Left cardiac atrium (tissue), 4 donors: Measurements from ENCODE around the gene ADAMTS10. TPM values are rescaled to one million over a fixed set of nuclear protein-coding genes. Genes with fewer than 3 reads are reported as not detected.
"Not testable (repeated sequence)": the region's sequence is repeated elsewhere in the genome, so short reads cannot be mapped to it uniquely, and the experiment has no call there.

Experiments
- ATAC-seq, 2 donors: fragments of 200-7000 bp; cut with Tn5 transposase; one replicate each; pipeline ENCODE4 v1.9.1; 2020; ENCODE audit warnings: mild to moderate bottlenecking in 2 of 2, moderate library complexity in 2 of 2
- DNase-seq: peaks from one replicate; pipeline ENCODE4 v3.0.0-alpha.2; 2020
- intact Hi-C, 2 donors: fragments of 100-400 bp; cut with DNase I; formaldehyde crosslinking; loops; one replicate each; pipeline versions ENCODE4 v1.14.1 to v1.15.1; 2022 to 2023
- total RNA-seq, 2 donors: library from RNA; stranded (reverse); fragmentation: NEBNext Ultra II Directional; extraction: Animal tissue kit (Norgen Biotek cat#: 25700); gene quantifications; one replicate each; pipeline ENCODE4 v1.2.1, GENCODE V29; 2021
- donor health status: DM: no; HTN: yes; CAD: no.
- donor health status: DM: no; HTN: yes; CAD: no; lungs with severe emphysema.
- donor health status: DM: yes; HTN: yes; CAD: no.
- donor health status: Dilated cardiomyopathy.

Gene ADAMTS10
- total RNA-seq, 2 donors from 2014 or later, result 10.8 to 12.4 TPM

GRCh38 chr19:8575467-8575997, 35.0 kb downstream of the ADAMTS10 start:
- DNase-seq (peak; percentile 41), ATAC-seq (peak in 1 of 2 donors; percentile 26)
- intact Hi-C loops, result loop anchor here in 1 of 2 donors (5.0 kb wide), 1 partner anchor 223 kb away; no protein-coding TSS in a partner anchor

GRCh38 chr19:8574619-8574922, 35.9 kb downstream of the ADAMTS10 start:
- intact Hi-C loops, ATAC-seq, DNase-seq: not testable (repeated sequence)

DNA sequence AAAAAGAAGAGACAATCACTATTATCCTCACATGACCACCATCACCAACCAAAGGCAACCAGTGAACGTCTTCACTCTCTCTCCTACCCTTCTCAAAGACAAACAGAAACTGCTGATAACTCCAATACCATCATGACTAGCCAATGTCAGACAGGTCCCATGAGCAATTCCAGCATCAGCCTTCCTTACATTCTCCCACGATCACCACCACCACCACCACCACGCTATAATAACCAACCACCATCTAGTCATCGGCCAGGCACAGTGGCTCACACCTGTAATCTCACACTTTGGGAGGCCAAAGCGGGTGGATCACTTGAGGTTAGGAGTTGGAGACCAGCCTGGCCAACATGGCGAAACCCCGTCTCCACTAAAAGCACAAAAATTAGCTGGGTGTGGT, 37.2 kb downstream of the ADAMTS10 start:
- DNase-seq (no peak), ATAC-seq (no peak)
- intact Hi-C loops, result no loop called here

DNA sequence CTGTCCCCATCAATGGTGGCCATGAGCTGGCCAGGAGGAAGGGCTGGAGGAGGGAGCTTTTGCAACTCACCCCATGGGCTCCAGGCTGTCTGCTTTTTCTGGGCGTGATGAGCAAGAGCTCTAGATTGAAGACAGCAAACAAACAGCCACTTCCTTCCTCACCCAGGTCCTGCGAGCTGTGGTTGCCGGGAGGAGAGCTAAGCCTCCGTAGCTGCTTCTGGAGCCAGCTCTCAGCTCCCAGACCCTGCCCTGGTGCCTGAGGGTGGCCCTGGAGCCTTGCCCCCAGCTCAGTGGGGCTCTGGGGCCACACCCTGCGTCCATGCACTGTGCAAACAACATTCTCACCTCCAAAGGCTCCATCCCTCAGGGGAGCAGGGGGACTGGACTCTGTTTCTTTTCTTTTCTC, 39.5 kb downstream of the ADAMTS10 start:
- ATAC-seq, result peak; percentile 40 to 45
- DNase-seq, result peak; percentile 51
- intact Hi-C loops, result no loop called here

GRCh38 chr19:8569066-8569771, 41.3 kb downstream of the ADAMTS10 start:
- ATAC-seq (peak; percentile 69 to 78), DNase-seq (peak; percentile 36)
- intact Hi-C loops, result no loop called here

GRCh38 chr19:8567522-8568172, 42.9 kb downstream of the ADAMTS10 start:
- DNase-seq (peak; percentile 47), ATAC-seq (peak; percentile 36 to 75)
- intact Hi-C loops, result no loop called here

- intact Hi-C loops, result no loop called here
- no peak for ATAC-seq
- DNase-seq, result no peak
Observed at GRCh38 chr19:8566855-8567254, 43.7 kb downstream of the ADAMTS10 start.

- intact Hi-C loops, ATAC-seq, DNase-seq: not testable (repeated sequence)
Observed at GRCh38 chr19:8564866-8565265, 45.6 kb downstream of the ADAMTS10 start.

DNA sequence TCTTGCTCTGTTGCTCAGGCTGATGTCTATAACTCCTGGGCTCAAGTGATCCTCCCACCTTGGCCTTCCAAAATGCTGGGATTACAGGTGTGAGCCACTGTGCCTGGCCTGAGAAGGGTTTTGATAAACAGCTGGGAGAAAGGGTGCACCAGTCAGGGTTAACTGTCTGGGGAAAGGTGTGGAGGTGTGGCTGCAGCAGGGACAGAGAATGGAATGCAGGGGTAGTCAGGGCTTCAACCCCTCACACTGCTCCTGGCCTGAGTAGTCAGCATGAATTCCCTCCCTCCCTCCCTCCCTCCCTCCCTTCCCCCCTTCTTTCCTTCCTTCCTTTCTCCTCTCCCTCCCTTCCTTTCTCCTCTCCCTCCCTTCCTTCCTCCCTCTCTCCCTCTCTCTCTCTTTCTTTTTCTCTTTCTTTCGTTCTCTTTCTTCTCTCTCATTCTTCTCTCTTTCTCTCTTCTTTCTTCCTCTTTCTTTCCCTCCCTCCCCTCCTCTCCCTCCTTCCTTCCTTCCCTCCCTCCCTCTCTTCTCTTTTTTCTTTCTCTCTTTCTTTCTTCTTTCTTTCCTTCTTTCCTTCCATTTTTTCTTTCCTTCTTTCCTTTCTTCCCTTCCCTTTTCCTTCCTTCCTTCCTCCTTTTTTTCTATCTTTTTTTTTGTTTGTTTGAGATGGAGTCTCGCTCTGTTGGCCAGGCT, 49.3 kb downstream of the ADAMTS10 start:
- ATAC-seq (no peak), DNase-seq (no peak)
- intact Hi-C loops, result no loop called here

- intact Hi-C loops, result no loop called here
- DNase-seq, result no peak
- no peak for ATAC-seq
Observed at GRCh38 chr19:8558325-8558724, 52.2 kb downstream of the ADAMTS10 start.

DNA sequence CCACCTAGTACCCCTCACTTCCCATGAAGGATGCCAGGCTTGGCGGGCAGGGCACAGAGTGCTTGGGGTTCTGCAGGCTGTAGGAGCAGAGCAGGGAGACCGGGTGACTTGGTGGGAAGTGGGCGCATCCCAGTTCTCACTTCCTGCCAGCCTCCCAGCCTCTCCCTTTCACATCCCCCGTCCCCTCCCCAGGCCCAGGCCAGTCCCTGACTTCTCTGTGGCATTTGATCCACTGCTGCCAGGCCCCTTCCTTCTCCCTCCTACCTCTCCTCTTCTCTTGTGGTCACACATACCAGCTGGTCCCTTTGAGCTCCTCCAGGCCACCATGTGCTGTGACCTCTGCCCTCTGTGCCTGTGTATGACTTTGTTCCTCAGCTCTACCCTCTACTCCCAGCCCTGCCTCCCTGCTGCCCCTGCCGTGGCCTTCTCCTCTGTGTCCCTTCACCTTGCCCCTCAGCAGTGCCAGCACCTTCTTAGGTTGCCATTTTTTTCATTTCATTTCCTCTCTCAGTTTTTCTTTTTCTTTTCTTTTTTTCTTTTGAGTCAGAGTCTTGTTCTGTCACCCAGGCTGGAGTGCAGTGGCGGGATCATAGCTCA, 52.8 kb downstream of the ADAMTS10 start:
- ATAC-seq, result peak in 1 of 2 donors; percentile 65
- no peak for DNase-seq
- intact Hi-C loops, result no loop called here

DNA sequence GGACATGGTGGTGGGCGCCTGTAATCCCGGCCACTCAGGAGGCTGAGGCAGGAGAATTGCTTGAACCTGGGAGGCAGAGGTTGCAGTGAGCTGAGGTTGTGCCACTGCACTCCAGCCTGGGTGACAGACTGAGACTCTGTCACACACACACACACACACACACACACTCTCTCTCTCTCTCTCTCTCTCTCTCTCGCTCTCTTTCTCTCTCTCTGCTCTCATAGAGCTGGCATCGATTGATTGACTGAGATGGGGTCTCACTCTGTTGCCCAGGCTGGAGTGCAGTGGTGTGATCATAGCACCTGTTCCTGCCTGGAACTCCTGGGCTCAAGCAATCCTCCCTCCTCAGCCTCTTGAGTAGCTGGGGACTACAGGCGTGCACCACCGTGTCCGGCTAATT, 56.8 kb downstream of the ADAMTS10 start:
- intact Hi-C loops, ATAC-seq, DNase-seq: not testable (repeated sequence)

DNA sequence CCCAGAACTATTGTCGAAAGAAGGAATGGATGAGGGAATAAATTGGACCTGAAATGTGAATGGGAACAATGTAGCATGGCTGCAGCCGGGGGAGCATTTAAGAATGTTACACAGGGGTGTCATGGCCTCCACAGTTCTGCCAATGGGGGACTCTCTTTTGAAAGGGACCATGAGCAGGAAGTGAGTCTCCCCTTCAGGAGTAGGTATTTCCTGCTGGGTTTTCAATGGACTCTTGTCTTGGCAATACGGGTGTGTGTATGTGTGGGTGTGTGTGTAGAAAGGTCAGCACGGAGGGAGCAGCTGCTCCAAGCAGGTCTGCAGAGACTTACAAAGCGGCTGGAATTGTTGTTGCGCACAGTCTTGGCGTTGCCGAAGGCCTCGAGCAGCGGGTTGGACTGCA, 57.7 kb downstream of the ADAMTS10 start:
- intact Hi-C loops, result no loop called here
- DNase-seq, result no peak
- ATAC-seq, result no peak

DNA sequence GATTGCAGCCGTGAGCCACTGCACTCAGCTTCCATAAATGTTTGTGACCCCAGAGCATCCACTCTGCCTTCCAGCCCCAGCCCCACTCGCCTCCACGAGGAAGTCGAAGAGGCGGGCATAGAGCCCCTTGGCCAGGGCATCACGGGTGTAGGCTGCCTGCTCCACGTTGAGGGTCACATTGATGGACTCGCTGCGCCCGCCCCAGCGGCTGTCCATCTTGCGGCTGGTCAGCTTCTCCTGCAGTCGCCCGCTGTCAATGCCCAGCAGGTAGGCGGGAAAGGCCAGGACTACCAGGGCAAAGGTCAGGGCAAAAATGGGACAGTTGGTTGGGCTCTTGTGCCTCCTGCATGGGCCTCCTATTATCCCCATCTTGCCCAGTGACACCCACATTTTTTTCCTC, 60.4 kb downstream of the ADAMTS10 start:
- intact Hi-C loops, result no loop called here
- DNase-seq (no peak), ATAC-seq (no peak)

DNA sequence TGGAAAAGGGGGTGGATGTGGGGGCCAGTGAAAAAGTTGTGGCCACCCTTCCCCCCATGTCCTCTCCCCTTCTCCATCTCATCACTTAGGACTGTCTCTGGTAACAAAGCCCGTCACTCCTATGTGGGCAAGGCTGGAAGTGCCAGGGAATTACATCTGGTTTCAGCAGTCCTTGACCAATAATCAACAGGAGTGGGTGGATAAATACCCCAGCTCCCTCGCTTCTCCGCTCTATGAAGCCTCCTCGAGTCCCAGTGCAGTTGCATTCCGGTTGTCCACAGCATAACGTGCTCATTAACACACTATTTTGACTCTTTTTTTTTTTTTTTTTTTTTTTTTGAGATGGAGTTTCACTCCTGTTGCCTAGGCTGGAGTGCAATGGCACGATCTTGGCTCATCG, 64.8 kb downstream of the ADAMTS10 start:
- no peak for ATAC-seq
- intact Hi-C loops, result no loop called here

GRCh38 chr19:8544168-8544567, 66.3 kb downstream of the ADAMTS10 start:
- DNase-seq (no peak), ATAC-seq (no peak)
- intact Hi-C loops, result no loop called here

More for the DNA sequence above, 64.8 kb downstream of the ADAMTS10 start:
- no peak for DNase-seq

GRCh38 chr19:8539621-8540149, 70.8 kb downstream of the ADAMTS10 start:
- DNase-seq (no peak), ATAC-seq (no peak)
- intact Hi-C loops, result no loop called here

GRCh38 chr19:8537099-8537498, 73.4 kb downstream of the ADAMTS10 start:
- ATAC-seq, result no peak
- intact Hi-C loops, result no loop called here
- no peak for DNase-seq

- no peak for ATAC-seq
- no peak for DNase-seq
- intact Hi-C loops, result no loop called here
Observed at GRCh38 chr19:8536282-8536681, 74.2 kb downstream of the ADAMTS10 start.
